ENCODE results near the gene VSTM2B.

The VSTM2B gene

GRCh38 chr19:29516821-29517395 lies 8.9 kb upstream of the VSTM2B start:
- no peak for DNase-seq

- no peak for DNase-seq
Observed at GRCh38 chr19:29517412-29517811, 8.4 kb upstream of the VSTM2B start.

GRCh38 chr19:29517946-29518345 lies 7.8 kb upstream of the VSTM2B start:
- DNase-seq, result no peak

- no peak for DNase-seq
Observed at GRCh38 chr19:29519146-29519545, 6.6 kb upstream of the VSTM2B start.

DNA sequence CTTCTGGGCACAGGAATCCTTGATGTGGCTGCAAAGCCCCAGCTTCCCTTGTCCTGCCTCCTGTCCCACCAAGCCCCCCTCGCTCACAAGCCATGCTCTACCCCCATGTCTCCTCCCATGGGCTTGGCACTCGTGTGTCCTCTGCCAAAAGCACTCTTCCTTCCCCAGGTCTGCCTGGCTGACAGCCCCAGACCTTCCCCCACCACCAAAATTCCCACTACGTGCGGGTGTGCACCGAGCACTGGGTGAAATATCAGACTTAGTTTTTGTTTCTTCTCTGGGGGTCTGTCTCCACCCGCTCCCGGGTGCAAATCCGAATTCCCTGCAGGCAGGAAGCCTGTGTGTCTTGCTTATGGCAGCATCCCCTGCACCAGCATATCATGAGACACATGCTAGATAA lies 5.9 kb upstream of the VSTM2B start:
- no peak for DNase-seq

GRCh38 chr19:29520390-29520789 lies 5.4 kb upstream of the VSTM2B start:
- DNase-seq, result no peak

- no peak for DNase-seq
Observed at GRCh38 chr19:29521291-29522075, 4.3 kb upstream of the VSTM2B start.

DNA sequence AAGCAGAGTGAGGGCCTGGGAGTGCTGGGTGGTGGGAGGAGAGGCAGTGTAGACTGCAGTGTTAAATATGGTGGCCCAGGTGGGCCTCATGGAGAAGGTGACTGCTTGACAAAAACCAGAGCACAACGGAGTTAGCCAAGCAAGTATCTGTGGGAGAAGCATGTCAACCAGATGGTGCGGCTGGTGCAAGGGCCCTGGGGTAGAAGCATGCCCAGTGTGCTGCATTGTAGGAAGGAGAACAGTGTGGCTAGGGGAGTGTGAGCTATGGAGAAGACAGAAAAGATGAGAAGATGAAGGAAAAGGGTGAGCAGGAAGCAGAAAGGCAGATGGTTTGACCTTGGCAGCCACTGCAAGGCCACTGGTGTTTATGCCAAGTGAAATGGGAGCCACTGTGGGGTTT lies 2.2 kb upstream of the VSTM2B start:
- DNase-seq, result no peak

DNA sequence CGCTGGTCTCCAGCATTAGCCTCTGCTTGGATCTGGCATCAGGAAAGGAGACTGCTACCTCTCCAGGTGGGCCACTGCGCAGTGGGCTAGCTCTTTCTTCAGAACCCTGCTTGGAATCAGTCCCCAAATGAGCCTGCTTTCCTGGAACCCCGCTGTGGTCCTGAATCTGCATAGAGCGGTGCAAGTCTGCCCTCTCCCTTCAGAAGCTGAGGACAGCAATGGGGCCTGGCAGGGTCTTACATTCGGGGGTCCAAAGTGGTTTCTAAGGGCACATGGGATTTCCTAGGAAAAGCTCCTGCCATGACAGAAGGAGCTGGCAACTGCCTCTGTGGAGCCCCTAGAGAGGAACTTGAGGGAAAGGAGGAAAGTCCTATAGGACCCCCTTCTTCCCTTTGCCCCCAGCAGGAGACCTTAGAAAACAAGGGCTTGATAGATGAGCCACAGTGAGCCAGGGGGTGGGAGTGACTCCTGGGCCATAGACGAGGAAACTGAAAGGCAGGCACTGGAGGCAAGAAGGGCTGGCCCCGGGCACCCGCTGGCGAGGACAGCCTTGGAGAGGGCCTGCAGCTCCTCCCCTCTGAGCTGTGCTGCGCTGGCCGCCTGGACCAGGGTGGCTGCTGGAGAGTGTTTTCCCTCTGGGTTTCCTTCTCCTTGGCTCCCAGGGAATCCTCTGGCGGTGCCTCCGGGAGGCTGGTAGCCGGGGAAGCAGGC lies 1.4 kb upstream of the VSTM2B start:
- no peak for DNase-seq

DNA sequence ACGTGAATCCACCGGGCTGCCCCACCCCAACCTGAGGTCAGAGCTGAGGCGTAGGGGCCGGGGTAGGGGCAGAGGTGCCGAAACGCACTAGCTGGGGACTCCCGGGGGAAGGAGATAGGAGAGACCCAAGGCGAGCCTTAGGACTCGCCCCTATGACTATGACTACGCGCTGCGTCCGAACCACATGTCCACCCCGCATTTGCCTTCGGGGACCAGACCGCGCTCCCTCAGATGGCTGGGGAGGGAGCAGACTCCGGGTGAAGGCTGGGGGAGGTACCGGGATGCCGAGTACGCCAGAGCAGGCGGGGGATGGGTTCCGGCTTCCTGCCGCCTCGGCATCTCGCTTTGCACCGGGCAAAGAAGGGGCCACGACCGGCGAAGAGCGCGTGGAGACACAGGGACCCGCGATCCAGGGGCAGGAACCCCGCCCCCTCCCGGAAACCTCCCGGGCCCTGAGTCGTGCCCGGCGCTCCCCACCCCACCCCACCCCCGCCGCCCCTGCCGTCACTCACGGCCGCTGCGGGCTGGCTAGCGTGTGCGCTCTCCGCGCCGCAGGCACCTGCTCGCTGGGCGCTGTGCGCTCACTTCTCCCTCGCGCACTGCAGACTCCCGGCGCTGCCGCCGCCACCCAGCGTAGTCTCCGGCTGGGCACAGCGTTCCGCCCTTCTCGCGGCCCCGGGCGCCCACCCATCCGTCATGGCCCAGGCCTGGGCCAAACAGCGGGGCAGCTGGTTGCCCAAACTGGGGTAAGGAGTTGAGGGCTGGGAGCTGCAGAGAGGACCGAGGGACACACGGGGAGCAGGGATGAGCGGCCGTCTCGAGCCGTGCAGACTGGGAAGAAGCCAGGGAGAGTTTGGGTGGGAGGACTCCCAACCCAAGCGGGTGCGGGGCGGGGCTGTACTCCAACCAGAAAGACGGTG lies 622 bp upstream of the VSTM2B start:
- DNase-seq, result no peak

DNA sequence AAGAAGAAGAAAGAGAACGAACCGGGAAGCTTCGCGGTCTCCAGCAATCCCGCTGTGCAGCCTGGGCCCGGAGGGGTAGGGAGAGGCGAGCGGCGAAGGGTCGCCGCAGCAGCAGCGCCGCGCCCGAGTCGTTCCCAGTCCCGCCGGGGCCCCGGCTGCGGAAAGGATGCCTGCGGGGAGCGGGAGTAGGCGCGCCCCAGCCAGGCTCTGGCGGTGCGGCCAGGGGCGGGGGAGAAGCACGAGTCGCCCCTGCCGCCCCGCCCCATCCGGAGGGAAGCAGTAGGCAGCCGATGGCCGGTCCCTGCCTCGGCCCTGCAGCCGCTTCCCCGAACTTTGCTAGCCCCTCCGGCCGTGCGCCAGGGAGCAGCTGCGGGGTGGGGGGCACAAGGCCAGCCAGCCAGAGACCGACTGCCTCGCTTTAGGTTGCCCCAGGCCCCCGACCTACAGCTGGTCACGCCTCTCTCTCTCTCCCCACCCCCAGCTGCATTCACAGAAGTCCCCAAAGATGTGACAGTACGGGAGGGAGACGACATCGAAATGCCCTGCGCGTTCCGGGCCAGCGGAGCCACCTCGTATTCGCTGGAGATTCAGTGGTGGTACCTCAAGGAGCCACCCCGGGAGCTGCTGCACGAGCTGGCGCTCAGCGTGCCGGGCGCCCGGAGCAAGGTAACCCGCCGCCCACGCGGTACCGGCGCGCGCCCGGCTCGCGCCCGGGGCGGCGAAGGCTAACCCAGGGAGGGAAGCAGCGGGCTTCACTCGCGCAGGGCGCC lies 1.1 kb downstream of the VSTM2B start:
- no peak for DNase-seq

GRCh38 chr19:29527500-29528328 lies 1.9 kb downstream of the VSTM2B start:
- no peak for DNase-seq

GRCh38 chr19:29528350-29528945 lies 2.7 kb downstream of the VSTM2B start:
- peak; percentile 60 for DNase-seq

- DNase-seq, result no peak
Observed at GRCh38 chr19:29528946-29529645, 3.3 kb downstream of the VSTM2B start.

GRCh38 chr19:29529646-29530539 lies 4.1 kb downstream of the VSTM2B start:
- no peak for DNase-seq

DNA sequence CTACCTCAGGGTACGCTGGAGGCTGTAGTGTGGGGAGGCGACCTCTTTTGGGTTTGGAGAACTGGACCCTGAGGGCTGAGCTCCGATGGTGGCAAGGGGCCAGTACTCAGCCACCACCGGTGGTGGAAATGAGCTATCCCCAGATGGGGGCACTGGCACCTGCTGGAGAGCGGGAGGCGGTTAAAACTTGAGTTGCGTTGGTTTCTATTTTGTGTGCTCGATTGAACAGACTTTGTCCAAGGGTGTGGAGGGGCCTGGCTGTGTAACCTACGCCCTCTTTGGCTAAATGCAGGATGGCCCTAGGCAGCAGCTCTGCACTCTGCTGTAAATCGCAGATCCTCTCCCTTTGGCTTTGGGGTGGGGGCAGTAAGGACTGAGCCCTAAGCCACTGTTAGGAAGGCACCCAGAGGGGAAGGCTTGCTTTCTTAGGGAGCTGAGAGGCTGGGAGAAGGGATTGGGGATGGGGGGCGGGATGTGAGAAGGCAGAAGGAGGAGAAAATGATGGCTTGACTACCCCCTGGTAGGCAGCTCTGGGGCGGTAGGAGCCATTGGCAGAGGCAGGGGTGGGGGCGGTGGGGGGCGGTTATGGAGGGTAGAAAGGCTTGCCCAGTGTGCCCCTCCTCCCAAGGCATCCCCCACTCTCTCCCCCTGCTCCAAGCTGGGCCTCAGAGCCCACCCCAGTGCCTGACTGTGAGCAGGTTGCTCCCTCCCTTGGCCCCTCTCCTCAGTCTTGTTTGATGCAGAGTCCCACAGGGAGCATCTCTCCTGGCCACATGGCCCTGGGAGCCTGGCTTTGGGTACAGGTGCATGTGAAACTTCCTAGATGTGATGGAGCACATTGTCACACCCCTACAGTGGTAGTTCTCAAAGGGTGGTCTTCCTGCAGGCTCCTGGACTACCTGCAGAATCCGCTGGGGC lies 5.0 kb downstream of the VSTM2B start:
- DNase-seq, result no peak

DNA sequence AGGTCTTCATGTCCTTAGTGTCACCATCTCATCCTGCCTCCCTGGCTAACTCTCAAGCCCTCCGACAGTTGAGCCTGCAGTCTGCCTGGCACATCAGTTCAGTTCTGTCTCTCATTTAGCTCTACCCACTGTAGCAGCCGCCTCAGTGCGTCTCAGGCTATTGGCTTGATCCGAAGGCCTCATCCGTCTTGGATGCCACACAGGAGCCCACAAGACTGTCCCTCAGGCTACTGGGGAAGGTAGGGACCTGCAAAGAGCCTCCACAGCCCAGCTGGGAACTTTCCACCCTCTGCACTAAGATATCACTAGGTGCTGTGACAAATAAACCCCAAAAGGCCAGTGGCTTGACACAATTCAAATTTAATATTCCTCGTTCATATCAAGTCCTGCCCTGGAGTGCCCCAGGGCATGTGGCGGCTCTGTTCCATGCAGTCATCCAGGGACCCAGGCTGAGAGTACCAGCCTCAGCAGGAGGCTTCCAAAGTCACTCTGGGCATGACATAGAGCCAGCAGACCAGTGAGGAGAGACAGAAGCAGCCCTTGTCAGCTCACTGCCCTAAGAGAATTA lies 5.7 kb downstream of the VSTM2B start:
- DNase-seq, result no peak

DNA sequence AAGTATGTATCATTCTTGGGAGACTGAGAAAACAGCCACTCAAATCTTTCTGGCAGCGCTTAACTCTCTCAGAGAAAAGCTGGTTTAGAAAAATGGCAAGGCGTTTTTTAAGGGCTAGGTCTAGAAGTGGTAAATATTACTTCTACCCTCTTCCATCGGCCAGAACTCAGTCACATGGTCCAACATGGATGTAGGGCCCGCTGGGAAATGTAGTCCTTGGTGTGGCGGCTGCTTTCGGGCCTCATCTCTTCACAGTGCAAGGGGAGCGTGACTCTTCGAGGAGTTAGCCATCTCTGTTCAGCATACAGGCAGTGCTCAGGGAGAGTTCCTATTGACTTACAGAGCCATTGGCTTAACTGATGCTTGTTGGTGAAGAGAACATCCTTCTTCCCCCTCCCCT lies 6.3 kb downstream of the VSTM2B start:
- DNase-seq, result no peak

All from EL (cell line).